Cardiac fibroblast (primary cell): Measurements from ENCODE around the gene XG.
"Not testable (repeated sequence)": the region's sequence is repeated elsewhere in the genome, so short reads cannot be mapped to it uniquely, and the experiment has no call there.

Experiments used
- DNase-seq, 2 donors: peaks; one replicate each; pipeline versions ENCODE4 v3.0.0 to v3.0.0-alpha.2; 2010; ENCODE audit warnings: low read depth in 2 of 2
- H3K4me3 ChIP-seq, 2 donors: replicated peaks in 1 of 2; 1 replicate in 1 of 2; 2 replicates in 1 of 2; pipeline ENCODE4 v1.5.1; 2011; ENCODE audit warnings: low read depth in 2 of 2, low read length in 2 of 2, mild to moderate bottlenecking in 2 of 2, moderate library complexity in 1 of 2
- TF ChIP-seq, protein P1 (sequence below): IDR thresholded peaks from one replicate; pipeline ENCODE4 v1.5.1; 2011; ENCODE audit warnings: low read depth, mild to moderate bottlenecking, low read length, inconsistent platforms

XG gene

DNA sequence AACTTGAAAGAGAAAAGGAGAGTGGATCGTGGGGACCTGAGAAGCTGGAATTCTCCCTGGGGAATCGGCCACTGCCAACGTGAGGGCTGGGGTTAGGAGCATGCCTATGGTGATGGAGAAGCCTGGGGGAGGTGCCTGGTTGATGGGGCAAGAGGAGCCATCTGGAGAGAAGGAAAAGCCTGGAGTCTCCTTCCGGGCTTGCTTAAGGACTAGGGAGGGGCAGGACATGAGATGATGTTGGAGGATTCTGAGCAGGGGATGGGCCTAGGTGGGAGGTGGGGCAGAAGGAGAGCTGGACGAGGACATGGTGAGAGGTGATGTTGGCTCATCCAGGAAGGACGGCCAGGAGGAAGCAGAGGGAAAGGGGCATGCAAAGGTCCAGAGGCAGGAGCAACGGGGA is 41.9 kb downstream of the XG start:
- TF ChIP-seq, protein P1, sequence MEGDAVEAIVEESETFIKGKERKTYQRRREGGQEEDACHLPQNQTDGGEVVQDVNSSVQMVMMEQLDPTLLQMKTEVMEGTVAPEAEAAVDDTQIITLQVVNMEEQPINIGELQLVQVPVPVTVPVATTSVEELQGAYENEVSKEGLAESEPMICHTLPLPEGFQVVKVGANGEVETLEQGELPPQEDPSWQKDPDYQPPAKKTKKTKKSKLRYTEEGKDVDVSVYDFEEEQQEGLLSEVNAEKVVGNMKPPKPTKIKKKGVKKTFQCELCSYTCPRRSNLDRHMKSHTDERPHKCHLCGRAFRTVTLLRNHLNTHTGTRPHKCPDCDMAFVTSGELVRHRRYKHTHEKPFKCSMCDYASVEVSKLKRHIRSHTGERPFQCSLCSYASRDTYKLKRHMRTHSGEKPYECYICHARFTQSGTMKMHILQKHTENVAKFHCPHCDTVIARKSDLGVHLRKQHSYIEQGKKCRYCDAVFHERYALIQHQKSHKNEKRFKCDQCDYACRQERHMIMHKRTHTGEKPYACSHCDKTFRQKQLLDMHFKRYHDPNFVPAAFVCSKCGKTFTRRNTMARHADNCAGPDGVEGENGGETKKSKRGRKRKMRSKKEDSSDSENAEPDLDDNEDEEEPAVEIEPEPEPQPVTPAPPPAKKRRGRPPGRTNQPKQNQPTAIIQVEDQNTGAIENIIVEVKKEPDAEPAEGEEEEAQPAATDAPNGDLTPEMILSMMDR, result no peak
- no peak overlapping the region for H3K4me3 ChIP-seq

DNA sequence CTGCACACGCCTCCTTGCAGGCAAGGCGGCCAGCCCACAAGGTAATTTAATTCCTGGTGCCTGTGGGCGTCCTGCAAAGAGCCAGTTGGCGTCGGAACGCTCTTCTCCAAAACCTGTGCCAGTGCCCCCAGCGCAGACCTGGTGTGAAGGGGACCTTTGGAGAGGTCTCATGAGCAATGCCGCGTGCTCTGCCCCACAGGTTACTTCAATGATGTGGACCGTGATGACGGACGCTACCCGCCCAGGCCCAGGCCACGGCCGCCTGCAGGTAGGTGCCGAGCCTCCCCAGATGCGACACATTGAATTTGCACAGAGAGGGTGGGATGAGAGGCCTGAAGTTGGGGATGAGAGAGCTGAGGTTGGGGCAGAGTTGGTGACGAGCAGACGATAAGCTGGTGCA is 42.5 kb downstream of the XG start:
- H3K4me3 ChIP-seq, result no peak overlapping the region

More for the DNA sequence above, 41.9 kb downstream of the XG start:
- no peak for DNase-seq

DNA sequence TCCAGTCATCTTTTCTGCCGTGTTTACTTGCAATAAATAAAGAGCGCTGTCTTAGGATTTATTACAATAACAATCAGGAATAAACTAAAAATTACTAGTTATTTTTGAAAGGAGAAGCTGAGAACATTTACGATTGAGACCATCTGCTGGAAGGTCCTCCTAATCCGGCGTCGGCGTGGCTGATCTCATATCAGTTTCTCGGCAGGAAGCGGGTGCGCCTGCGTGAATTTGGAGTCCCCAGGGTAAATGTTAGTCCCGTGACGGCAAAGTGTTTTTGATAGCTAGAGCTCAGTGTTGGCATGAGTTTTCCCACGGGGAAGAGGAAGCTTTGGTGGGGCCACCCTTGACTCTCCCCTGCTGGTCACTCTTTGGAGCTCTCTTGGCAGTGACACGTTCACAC is 45.0 kb downstream of the XG start:
- DNase-seq, result peak in 1 of 2 donors; percentile 13

More for the DNA sequence above, 42.5 kb downstream of the XG start:
- TF ChIP-seq, protein P1, result no peak
- no peak for DNase-seq

DNA sequence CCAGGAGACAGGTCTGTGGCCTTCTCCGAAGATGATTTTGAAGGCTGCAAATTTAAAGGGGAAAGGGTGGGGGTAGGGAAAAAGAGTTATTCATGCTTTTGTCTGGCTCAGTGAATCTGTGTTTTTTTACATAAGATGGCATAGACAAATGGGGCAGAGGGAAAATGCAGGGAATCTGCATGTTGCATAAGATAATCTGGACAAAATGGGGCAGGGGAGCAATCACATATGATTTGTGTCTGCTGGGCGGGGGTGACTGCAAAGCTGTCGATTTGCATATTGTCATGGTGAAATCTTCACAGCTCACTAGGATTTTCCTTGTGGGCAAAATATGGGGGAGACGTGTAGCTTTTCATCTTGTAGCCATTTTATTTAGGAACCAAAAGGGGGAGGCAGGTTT is 47.5 kb downstream of the XG start:
- H3K4me3 ChIP-seq, result no peak overlapping the region
- no peak for DNase-seq
- TF ChIP-seq, protein P1, result no peak

More for the DNA sequence above, 45.0 kb downstream of the XG start:
- not testable (repeated sequence) for H3K4me3 ChIP-seq

DNA sequence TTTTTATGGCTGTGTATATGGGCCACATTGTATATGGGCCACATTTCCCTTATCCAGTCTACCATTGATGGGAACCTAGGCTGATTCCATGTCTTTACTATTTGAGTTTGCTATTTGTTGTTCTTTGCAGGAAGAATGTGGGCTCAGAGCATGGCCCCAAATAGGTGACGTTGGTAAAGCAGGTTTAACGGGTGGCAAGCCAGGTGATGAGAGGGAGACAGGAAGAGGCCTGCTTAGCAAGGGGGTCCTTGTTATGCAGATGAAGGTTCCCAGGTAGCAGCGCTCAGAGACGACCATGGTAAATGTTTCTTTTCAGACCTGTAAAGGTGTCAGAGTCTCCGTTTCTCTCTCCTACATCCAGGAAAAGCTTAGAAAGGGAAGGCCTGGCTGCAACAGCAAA is 48.1 kb downstream of the XG start:
- H3K4me3 ChIP-seq, DNase-seq: not testable (repeated sequence)

DNA sequence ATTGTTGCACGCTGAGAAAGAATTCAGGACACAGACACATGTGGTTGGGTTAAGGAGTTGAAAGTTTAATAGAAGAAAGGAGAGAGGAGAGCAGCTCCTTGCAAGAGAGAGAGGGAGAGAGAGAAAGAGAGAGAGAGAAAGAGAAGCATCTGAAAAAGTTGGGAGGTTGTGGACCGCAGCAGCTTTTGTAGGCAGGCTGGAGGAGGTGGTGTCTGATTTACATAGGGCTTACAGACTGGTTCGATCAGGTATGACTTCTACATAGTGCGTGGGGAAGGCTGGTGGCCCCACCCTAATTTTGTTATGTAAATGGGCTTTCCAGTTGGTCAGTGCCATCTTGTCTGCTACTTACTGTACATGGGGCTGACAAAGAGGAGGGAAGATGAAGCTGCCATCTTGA is 49.4 kb downstream of the XG start:
- TF ChIP-seq, protein P1, result no peak
- H3K4me3 ChIP-seq, result no peak overlapping the region
- DNase-seq, result no peak

DNA sequence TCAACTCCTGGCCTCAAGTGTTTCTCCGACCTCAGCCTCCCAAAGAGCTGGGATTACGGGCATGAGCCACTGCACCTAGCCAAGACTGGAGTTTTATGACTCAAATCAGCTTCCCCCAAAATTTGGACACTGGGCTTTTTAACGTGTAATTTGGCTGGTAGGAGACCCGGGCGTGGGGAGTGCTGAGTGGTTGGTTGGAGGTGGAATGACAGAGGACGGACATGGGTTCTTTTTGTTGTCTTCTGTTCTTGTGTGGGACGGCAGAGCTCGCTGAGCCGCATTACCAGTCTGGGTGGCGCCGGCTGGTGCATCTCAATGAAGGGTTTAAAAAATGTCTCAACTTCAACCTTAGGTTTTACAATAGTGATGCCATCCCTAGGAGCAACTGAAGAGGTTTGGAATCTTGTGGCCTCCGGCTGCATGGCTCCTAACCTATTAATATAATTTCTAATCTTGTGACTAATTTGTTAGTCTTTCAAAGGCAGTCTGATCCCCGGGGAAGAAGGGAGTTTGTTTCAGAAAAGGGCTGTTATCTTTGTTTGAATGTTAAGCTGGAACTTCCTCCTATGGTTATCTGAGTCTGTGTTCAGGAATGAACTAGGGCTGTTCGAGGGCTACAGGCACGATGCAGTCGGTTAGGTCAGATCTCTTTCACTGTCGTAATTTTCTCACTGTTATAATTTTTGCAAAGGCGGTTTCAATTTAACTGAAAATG is 50.7 kb downstream of the XG start:
- H3K4me3 ChIP-seq, result not testable (repeated sequence)
- DNase-seq, result peak; percentile 49 to 50

DNA sequence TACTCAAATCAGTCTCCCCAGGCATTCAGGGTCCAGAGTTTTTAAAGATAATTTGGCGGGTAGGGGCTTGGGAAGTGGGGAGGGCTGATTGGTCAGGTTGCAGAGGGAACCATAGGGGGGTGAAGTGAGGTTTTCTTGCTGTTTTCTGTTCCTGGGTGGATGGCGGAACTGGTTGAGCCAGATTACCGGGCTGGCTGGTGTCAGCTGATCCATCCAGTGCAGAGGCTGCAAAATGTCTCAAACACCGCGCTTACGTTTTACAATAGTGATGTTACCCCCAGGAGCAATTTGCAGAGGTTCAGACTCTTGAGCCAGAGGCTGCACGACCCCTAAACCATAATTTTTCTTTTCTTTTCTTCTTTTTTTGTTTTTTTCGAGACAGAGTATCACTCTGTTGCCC is 51.6 kb downstream of the XG start:
- not testable (repeated sequence) for H3K4me3 ChIP-seq

DNA sequence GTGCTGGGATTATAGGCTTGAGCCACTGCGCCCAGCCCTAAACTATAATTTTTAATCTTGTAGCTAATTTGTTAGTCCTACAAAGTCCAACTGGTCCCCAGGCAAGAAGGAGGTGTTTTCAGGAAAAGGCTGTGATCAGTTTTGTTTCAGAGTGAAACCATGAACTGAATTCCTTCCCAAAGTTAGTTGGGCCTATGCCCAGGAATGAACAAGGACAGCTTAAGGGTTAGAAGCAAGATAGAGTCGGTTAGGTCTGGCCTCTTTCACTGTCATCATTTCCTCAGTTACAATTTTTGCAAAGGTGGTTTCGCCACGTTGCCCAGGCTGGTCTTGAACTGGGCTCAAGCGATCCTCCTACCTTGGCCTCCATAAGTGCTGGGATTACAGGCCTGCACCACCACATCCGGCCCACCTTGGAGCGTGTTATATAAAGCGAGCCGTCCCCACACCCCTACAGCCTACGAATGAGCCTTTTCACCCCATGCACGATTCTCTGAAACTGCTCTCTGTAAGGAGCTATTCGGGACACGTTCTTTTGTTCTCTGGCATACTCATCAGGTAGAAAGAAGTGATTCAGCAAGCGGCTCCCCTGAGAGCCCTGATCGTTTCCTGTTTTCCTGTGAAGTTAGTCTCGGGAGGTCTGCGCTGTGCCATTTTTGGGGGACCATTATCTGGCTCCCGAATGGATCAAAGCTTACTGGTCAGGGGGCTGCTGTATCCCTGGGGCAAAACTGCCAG is 52.4 kb downstream of the XG start:
- peak; percentile 32 to 77 for DNase-seq
- not testable (repeated sequence) for H3K4me3 ChIP-seq

More for the DNA sequence above, 51.6 kb downstream of the XG start:
- DNase-seq, result not testable (repeated sequence)

DNA sequence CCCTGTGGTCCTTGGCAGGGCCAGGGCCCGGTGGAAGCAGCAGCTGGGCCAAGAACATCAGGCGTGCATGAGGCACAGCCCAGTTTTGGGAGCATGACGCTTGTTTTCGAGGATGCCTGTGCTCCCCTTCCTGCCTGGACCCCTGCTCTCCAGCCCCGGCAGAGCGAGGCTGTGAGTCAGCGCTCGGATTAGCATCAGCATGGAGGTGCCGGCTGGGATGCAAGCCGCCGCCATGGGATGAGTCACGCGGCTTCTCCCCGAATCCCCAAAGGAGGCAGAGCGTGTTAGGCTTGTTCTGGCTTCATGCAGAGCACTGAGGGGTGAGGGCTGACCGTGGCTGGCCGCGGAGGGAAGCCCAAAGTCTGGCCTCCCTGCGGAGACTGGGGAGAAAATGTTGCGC is 53.0 kb downstream of the XG start:
- peak; percentile 76 to 87 for DNase-seq
- H3K4me3 ChIP-seq, result not testable (repeated sequence)
